GM12878 (cell line): ENCODE data around the gene CHAD. TPM values are rescaled to one million over a fixed set of nuclear protein-coding genes. Genes with fewer than 3 reads are reported as not detected.

Source experiments
- ATAC-seq: fragments of 200-7000 bp; cut with Tn5 transposase; 3 replicates; pipeline ENCODE4 v1.9.1; 2020; ENCODE audit warnings: mild to moderate bottlenecking, moderate library complexity
- BruUV-seq: library from RNA; stranded (reverse); fragments of 400-500 nt; replicated peaks from 2 replicates; lab custom pipeline; 2021; lab: Mats Ljungman, UMichigan
- CTCF ChIA-PET: fragments of 300-600 bp; sonication (Branson Sonifier 250); formaldehyde crosslinking; extraction: SDS; loops from one replicate; lab custom pipeline; 2021; ENCODE audit warnings: inconsistent platforms; lab: Yijun Ruan, JAX
- POLR2A ChIA-PET: fragments of 350-600 bp; formaldehyde crosslinking; extraction: SDS; loops from one replicate; lab custom pipeline; 2021; ENCODE audit warnings: inconsistent platforms; lab: Charles Lee
- RAD21 ChIA-PET: fragments of 300-600 bp; sonication (Branson Sonifier 250); formaldehyde crosslinking; loops from one replicate; lab custom pipeline; 2023; ENCODE audit warnings: antibody characterized with exemption; ENCODE audit not compliant: unreplicated experiment; lab: Charles Lee
- SMC1A ChIA-PET: fragments of 300-600 bp; sonication (Branson Sonifier 250); formaldehyde crosslinking; loops from one replicate; lab custom pipeline; 2023; ENCODE audit not compliant: unreplicated experiment, uncharacterized antibody; lab: Charles Lee
- DNase-seq: peaks from one replicate; pipeline ENCODE4 v3.0.0-alpha.2; 2011; ENCODE audit warnings: low read depth, low spot score
- FAIRE-seq: peaks from 3 replicates; lab custom pipeline; 2011; peaks lifted over from hg19 to GRCh38; lab: Jason Lieb, UNC
- H2AFZ ChIP-seq: 2 replicates; pipeline ENCODE4 v1.6.0; 2011; ENCODE audit warnings: low read depth, low read length, control low read depth; ENCODE audit not compliant: control insufficient read depth
- H3K27ac ChIP-seq: 2 replicates; pipeline ENCODE4 v1.5.1; 2011; ENCODE audit warnings: control low read depth; ENCODE audit not compliant: control insufficient read depth, insufficient read depth
- H3K27me3 ChIP-seq, 2 experiments: replicated peaks in 1 of 2; 2 replicates each; pipeline versions ENCODE4 v1.6.0 to v1.6.1; 2011; ENCODE audit warnings: low read length in 1 of 2; ENCODE audit not compliant: control insufficient read depth in 2 of 2, insufficient read depth in 2 of 2
- H3K36me3 ChIP-seq, 2 experiments: 2 replicates each; pipeline ENCODE4 v1.5.1; 2011; ENCODE audit warnings: low read length in 1 of 2; ENCODE audit not compliant: control insufficient read depth in 2 of 2, insufficient read depth in 2 of 2
- H3K4me1 ChIP-seq: 2 replicates; pipeline ENCODE4 v1.6.1; 2011; ENCODE audit warnings: mild to moderate bottlenecking, low read length, moderate library complexity, mixed read lengths; ENCODE audit not compliant: control insufficient read depth, insufficient read depth
- H3K4me2 ChIP-seq: 2 replicates; pipeline ENCODE4 v1.6.0; 2011; ENCODE audit warnings: control low read depth; ENCODE audit not compliant: control insufficient read depth, insufficient read depth
- H3K4me3 ChIP-seq: fragments of 200-600 bp; sonication (generic); 2 replicates; pipeline ENCODE4 v1.5.1; 2016
- H3K79me2 ChIP-seq: 2 replicates; pipeline ENCODE4 v1.6.0; 2011; ENCODE audit warnings: low read length; ENCODE audit not compliant: control insufficient read depth, insufficient read depth
- H3K9ac ChIP-seq: 2 replicates; pipeline ENCODE4 v1.8.0; 2011; ENCODE audit warnings: low read length, control low read depth, mixed read lengths; ENCODE audit not compliant: control insufficient read depth, insufficient read depth
- H3K9me3 ChIP-seq: replicated peaks from 3 replicates; pipeline ENCODE4 v1.5.1; 2011; ENCODE audit warnings: mild to moderate bottlenecking, low read length; ENCODE audit not compliant: control insufficient read depth, insufficient read depth
- H4K20me1 ChIP-seq: 2 replicates; pipeline ENCODE4 v1.6.0; 2011; ENCODE audit not compliant: control insufficient read depth, insufficient read depth
- CBX5 ChIP-seq: sonication (generic); IDR thresholded peaks from 2 replicates; pipeline ENCODE4 v1.6.1; 2016; ENCODE audit warnings: low read depth, moderate library complexity, mild to moderate bottlenecking, inconsistent platforms
- DPF2 ChIP-seq: fragments of 450-650 bp; IDR thresholded peaks from 2 replicates; pipeline ENCODE4 v1.6.1; 2017; ENCODE audit warnings: mild to moderate bottlenecking
- IRF3 ChIP-seq: fragments of 450-650 bp; IDR thresholded peaks from 2 replicates; pipeline ENCODE4 v1.6.1; 2014; ENCODE audit warnings: mild to moderate bottlenecking
- IRF4 ChIP-seq: IDR thresholded peaks from 2 replicates; pipeline ENCODE4 v1.6.1; 2011; ENCODE audit warnings: low read depth, low read length
- NKRF ChIP-seq: fragments of 450-650 bp; conservative IDR thresholded peaks from 2 replicates; pipeline ENCODE4 v1.6.1; 2017; ENCODE audit warnings: mild to moderate bottlenecking, moderate library complexity
- POLR2AphosphoS2 ChIP-seq: IDR thresholded peaks from 2 replicates; pipeline ENCODE4 v1.6.1; 2011; ENCODE audit warnings: low read depth, mild to moderate bottlenecking, low read length, improper control_type of control experiment, moderate library complexity
- STAT3 ChIP-seq: IDR thresholded peaks from 2 replicates; pipeline ENCODE4 v1.6.1; 2011; ENCODE audit warnings: low read depth, low read length, improper control_type of control experiment
- WRNIP1 ChIP-seq: IDR thresholded peaks from 2 replicates; pipeline ENCODE4 v1.6.1; 2011; ENCODE audit warnings: low read depth, low read length, improper control_type of control experiment, borderline replicate concordance
- WGBS: methylation state at CpG from one replicate; pipeline ENCODE4 v1.1.6; 2016; ENCODE audit warnings: low lambda C conversion rate; ENCODE audit not compliant: insufficient replicate concordance, insufficient coverage; ENCODE audit errors: missing lambda C conversion rate; 5-methylcytosine and 5-hydroxymethylcytosine counted together
- in situ Hi-C: fragments of 300-500 bp; cut with MboI; formaldehyde crosslinking; loops from 9 replicates; pipeline ENCODE4 v1.14.3; 2018; ENCODE audit warnings: mixed read lengths
- intact Hi-C: fragments of 100-400 bp; cut with micrococcal nuclease; formaldehyde crosslinking; loops from one replicate; pipeline ENCODE4 v1.14.2; 2022; ENCODE audit not compliant: unreplicated experiment
- polyA plus RNA-seq, 11 experiments: library from polyadenylated mRNA; depleted of rRNA in 4 of 11; unstranded in 6 of 11; stranded (reverse) in 5 of 11; fragments of >200 nt; fragmentation: Nextera tagmentation in 4 of 11; fragmentation: Illumina TruSeq in 1 of 11; extraction: Ambion mirVana in 4 of 11; extraction: Trizol in 1 of 11; gene quantifications; 1 replicate in 1 of 11; 2 replicates in 10 of 11; pipeline versions ENCODE4 v1.2.1 to v1.2.3, GENCODE V29; 2011 to 2016; ENCODE audit warnings: inconsistent platforms in 2 of 11, missing spikeins in 2 of 11, low read depth in 1 of 11
- total RNA-seq, 4 experiments: library from RNA; depleted of rRNA in 3 of 4; stranded (reverse); fragments of >200 nt in 3 of 4; fragmentation: Illumina TruSeq in 1 of 4; extraction: Trizol in 1 of 4; gene quantifications; 2 replicates each; pipeline versions ENCODE4 v1.2.1 to v1.2.3, GENCODE V29; 2013 to 2021
- TF ChIP-seq, protein P1 (sequence below): fragments of 150-350 bp; IDR thresholded peaks from 2 replicates; pipeline ENCODE4 v1.6.1; 2014; ENCODE audit warnings: mild to moderate bottlenecking, low read depth, low read length

CHAD gene
- total and polyA plus RNA-seq, 10 of the 15 experiments (the other 5 are each of a cell fraction or from before 2014, with no cell fraction given): 0.06 TPM; not detected in 9

DNA sequence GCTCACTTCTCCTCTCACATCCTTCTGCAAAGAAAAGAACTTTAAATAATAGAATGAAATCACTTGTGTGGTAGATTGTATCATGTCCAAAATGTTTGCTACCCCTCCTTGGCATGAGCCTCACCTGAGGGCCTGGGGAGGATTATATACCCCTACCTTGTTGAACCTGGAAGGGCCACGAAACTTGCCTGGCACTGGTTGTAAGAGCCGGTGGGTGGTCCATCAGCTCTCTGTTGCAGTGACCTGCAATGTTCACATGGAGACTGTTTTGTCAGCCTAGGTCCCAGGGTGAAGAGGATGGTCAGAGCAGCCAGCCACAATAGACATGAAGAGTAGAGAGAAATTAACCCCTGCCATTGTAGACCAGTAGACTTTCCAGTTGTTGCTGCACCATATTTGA is 20.2 kb upstream of the CHAD start:
- Histone ChIP-seq H3K4me2 (no peak overlapping the region), H3K4me3 (no peak overlapping the region), H3K27me3 (no peaks in the 10 kb centered on the region)
- in situ Hi-C loops: loop anchor here (10.0 kb wide), 1 partner anchor 136 kb away; no protein-coding TSS in a partner anchor
- no peak for FAIRE-seq
- TF ChIP-seq DPF2 (no peak), POLR2AphosphoS2 (no peak), NKRF (no peak), IRF4 (no peak), CBX5 (no peak), STAT3 (no peak), WRNIP1 (no peak), IRF3 (no peak)
- TF ChIP-seq, protein P1, sequence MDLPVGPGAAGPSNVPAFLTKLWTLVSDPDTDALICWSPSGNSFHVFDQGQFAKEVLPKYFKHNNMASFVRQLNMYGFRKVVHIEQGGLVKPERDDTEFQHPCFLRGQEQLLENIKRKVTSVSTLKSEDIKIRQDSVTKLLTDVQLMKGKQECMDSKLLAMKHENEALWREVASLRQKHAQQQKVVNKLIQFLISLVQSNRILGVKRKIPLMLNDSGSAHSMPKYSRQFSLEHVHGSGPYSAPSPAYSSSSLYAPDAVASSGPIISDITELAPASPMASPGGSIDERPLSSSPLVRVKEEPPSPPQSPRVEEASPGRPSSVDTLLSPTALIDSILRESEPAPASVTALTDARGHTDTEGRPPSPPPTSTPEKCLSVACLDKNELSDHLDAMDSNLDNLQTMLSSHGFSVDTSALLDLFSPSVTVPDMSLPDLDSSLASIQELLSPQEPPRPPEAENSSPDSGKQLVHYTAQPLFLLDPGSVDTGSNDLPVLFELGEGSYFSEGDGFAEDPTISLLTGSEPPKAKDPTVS: no peak
- TF ChIP-seq, all 136 proteins: peak for 0
- ChIA-PET CTCF (interaction anchor here (2.4 kb wide), 1 partner anchor 12 kb away, joined by 8 read pairs; no protein-coding TSS in a partner anchor), RAD21 (no interaction called here), POLR2A (no interaction called here), SMC1A (no interaction called here)
- DNase-seq (no peak), ATAC-seq (no peak)
- Histone ChIP-seq H4K20me1 (no peaks in the 10 kb centered on the region), H3K27ac (no peak overlapping the region), H3K4me1 (no peaks in the 10 kb centered on the region), H2AFZ (no peak overlapping the region), H3K9ac (no peak overlapping the region), H3K9me3 (no peaks in the 10 kb centered on the region), H3K79me2 (no peaks in the 10 kb centered on the region), H3K36me3 (peaks cover 0 to 6% of the 10 kb centered on the region in 2 experiments; a peak in 2 of 4 replicates)
- intact Hi-C loops: no loop called here
- 95% methylated on average over 2 of the region's 2 CpGs for WGBS
- no TSS peak for BruUV-seq
